Iris pigment epithelial cell (primary cell): ENCODE measurements around the gene ACSS2.

ENCODE experiments used
- DNase-seq: peaks from one replicate; pipeline ENCODE4 v3.0.0-alpha.2; 2011; ENCODE audit warnings: low read depth

Gene ACSS2

GRCh38 chr20:34876406-34877282, at the start of gene ACSS2:
Gene ACSS2 (plus strand): TSS chr20:34876612. CDS start chr20:34876646, 34 bp downstream.
- DNase-seq: no peak

GRCh38 chr20:34829191-34829590, 47.2 kb upstream of the ACSS2 start:
- DNase-seq: no peak

GRCh38 chr20:34831936-34832335, 44.5 kb upstream of the ACSS2 start:
- DNase-seq: no peak

GRCh38 chr20:34834459-34834893, 41.9 kb upstream of the ACSS2 start:
- DNase-seq: peak; percentile 39

GRCh38 chr20:34842143-34842542, 34.3 kb upstream of the ACSS2 start:
- DNase-seq: no peak

- no peak for DNase-seq
These were observed 33.0 kb upstream of the ACSS2 start for GRCh38 chr20:34843421-34843820.

- DNase-seq: no peak
These were observed 27.8 kb upstream of the ACSS2 start for GRCh38 chr20:34848597-34848996.

- no peak for DNase-seq
These were observed 26.6 kb upstream of the ACSS2 start for GRCh38 chr20:34849778-34850177.

- no peak for DNase-seq
These were observed 25.4 kb upstream of the ACSS2 start for GRCh38 chr20:34850969-34851368.

GRCh38 chr20:34852298-34852697, 24.1 kb upstream of the ACSS2 start:
- DNase-seq: no peak

GRCh38 chr20:34859367-34859766, 17.0 kb upstream of the ACSS2 start:
- DNase-seq: no peak

- no peak for DNase-seq
These were observed 16.4 kb upstream of the ACSS2 start for GRCh38 chr20:34859826-34860545.

- DNase-seq: no peak
These were observed 14.9 kb upstream of the ACSS2 start for GRCh38 chr20:34861386-34862084.

GRCh38 chr20:34862724-34863123, 13.7 kb upstream of the ACSS2 start:
- no peak for DNase-seq

- no peak for DNase-seq
These were observed 12.9 kb upstream of the ACSS2 start for GRCh38 chr20:34863421-34863965.

GRCh38 chr20:34864216-34864615, 12.2 kb upstream of the ACSS2 start:
- no peak for DNase-seq

- DNase-seq: no peak
These were observed 5.0 kb upstream of the ACSS2 start for GRCh38 chr20:34871320-34871926.

- DNase-seq: no peak
These were observed 4.3 kb upstream of the ACSS2 start for GRCh38 chr20:34871966-34872621.

- peak; percentile 65 for DNase-seq
These were observed 3.7 kb upstream of the ACSS2 start, which contains the start of gene GGT7 for GRCh38 chr20:34872622-34873224. Gene GGT7 (minus strand): TSS chr20:34872856. CDS start chr20:34872815, 41 bp downstream.

- no peak for DNase-seq
These were observed 2.8 kb upstream of the ACSS2 start for GRCh38 chr20:34873583-34874093.
